NCI-H1092 treated with DMSO at 0.1 percent for 48 hours (cell line): Measurements from ENCODE around the gene ZFYVE28.
"Not testable (repeated sequence)": the region's sequence is repeated elsewhere in the genome, so short reads cannot be mapped to it uniquely, and the experiment has no call there.

Experiments
- DNase-seq: peaks from one replicate; lab custom pipeline; 2025; lab: John Stamatoyannopoulos, UW

Gene ZFYVE28

GRCh38 chr4:2286904-2287593, 131.4 kb downstream of the ZFYVE28 start:
- peak; percentile 2 for DNase-seq

GRCh38 chr4:2285613-2286381, 132.6 kb downstream of the ZFYVE28 start:
- DNase-seq = no peak

GRCh38 chr4:2284934-2285612, 133.4 kb downstream of the ZFYVE28 start:
- DNase-seq = no peak

GRCh38 chr4:2284161-2284933, 134.1 kb downstream of the ZFYVE28 start:
- no peak for DNase-seq

- no peak for DNase-seq
Observed at GRCh38 chr4:2283199-2283711, 135.2 kb downstream of the ZFYVE28 start.

- DNase-seq = no peak
Observed at GRCh38 chr4:2281575-2282343, 136.7 kb downstream of the ZFYVE28 start.

- DNase-seq = peak; percentile 3
Observed at GRCh38 chr4:2280531-2281300, 137.7 kb downstream of the ZFYVE28 start.

- DNase-seq = no peak
Observed at GRCh38 chr4:2277956-2278355, 140.5 kb downstream of the ZFYVE28 start.

- no peak for DNase-seq
Observed at GRCh38 chr4:2276581-2277325, 141.7 kb downstream of the ZFYVE28 start.

- DNase-seq = no peak
Observed at GRCh38 chr4:2275546-2276251, 142.7 kb downstream of the ZFYVE28 start.

- DNase-seq = not testable (repeated sequence)
Observed at GRCh38 chr4:2275044-2275397, 143.4 kb downstream of the ZFYVE28 start.

GRCh38 chr4:2274320-2275043, 144.0 kb downstream of the ZFYVE28 start:
- no peak for DNase-seq

- no peak for DNase-seq
Observed at GRCh38 chr4:2273657-2274319, 144.7 kb downstream of the ZFYVE28 start.

- no peak for DNase-seq
Observed at GRCh38 chr4:2273221-2273620, 145.2 kb downstream of the ZFYVE28 start.

GRCh38 chr4:2272828-2273120, 145.7 kb downstream of the ZFYVE28 start:
- no peak for DNase-seq

- DNase-seq = no peak
Observed at GRCh38 chr4:2272026-2272827, 146.2 kb downstream of the ZFYVE28 start.
